Liver (tissue), 9 donors: ENCODE measurements around the gene PGM5. TPM values are rescaled to one million over a fixed set of nuclear protein-coding genes. Genes with fewer than 3 reads are reported as not detected.

Source experiments
- DNase-seq: peaks from one replicate; pipeline ENCODE4 v3.0.0-alpha.2; 2017; ENCODE audit warnings: low spot score
- H3K27ac ChIP-seq, 2 donors: one replicate each; pipeline ENCODE4 v1.7.0; 2013; ENCODE audit warnings: inconsistent platforms in 2 of 2, low read length in 2 of 2, control low read depth in 1 of 2, low read depth in 1 of 2, mild to moderate bottlenecking in 1 of 2
- H3K27me3 ChIP-seq, 4 donors: one replicate each; pipeline versions ENCODE4 v1.6.1 to v1.7.0; 2013; ENCODE audit warnings: low read length in 3 of 4, inconsistent platforms in 1 of 4, mild to moderate bottlenecking in 1 of 4, moderate library complexity in 1 of 4; ENCODE audit not compliant: control insufficient read depth in 4 of 4, insufficient read depth in 4 of 4
- H3K36me3 ChIP-seq, 4 donors: one replicate each; pipeline versions ENCODE4 v1.6.1 to v1.7.0; 2013; ENCODE audit warnings: low read length in 3 of 4, mild to moderate bottlenecking in 3 of 4, low read depth in 1 of 4, moderate library complexity in 1 of 4; ENCODE audit not compliant: control insufficient read depth in 4 of 4, insufficient read depth in 3 of 4
- H3K4me1 ChIP-seq, 4 donors: one replicate each; pipeline versions ENCODE4 v1.6.1 to v1.7.0; 2013; ENCODE audit warnings: low read length in 3 of 4, mild to moderate bottlenecking in 3 of 4, moderate library complexity in 1 of 4; ENCODE audit not compliant: control insufficient read depth in 4 of 4, insufficient read depth in 4 of 4
- H3K4me3 ChIP-seq, 3 donors: one replicate each; pipeline versions ENCODE4 v1.6.1 to v1.7.0; 2013; ENCODE audit warnings: low read length in 3 of 3, control low read depth in 1 of 3, low read depth in 1 of 3, mild to moderate bottlenecking in 1 of 3
- H3K9ac ChIP-seq, 2 donors: one replicate each; pipeline ENCODE4 v1.7.0; 2013; ENCODE audit warnings: low read length in 2 of 2, mild to moderate bottlenecking in 2 of 2, moderate library complexity in 2 of 2, control low read depth in 1 of 2, low read depth in 1 of 2
- H3K9me3 ChIP-seq, 4 donors: one replicate each; pipeline versions ENCODE4 v1.6.1 to v1.7.0; 2013; ENCODE audit warnings: low read length in 3 of 4; ENCODE audit not compliant: control insufficient read depth in 4 of 4
- CTCF ChIP-seq: fragments of 150-350 bp; IDR thresholded peaks from 2 replicates; pipeline ENCODE4 v1.5.1; 2017; ENCODE audit warnings: improper control_type of control experiment, low read depth, low read length; ENCODE audit not compliant: missing input control
- FOXA1 ChIP-seq: IDR thresholded peaks from 2 replicates; pipeline ENCODE4 v1.6.1; 2016; ENCODE audit warnings: antibody characterized with exemption
- FOXA2 ChIP-seq: IDR thresholded peaks from 2 replicates; pipeline ENCODE4 v1.6.1; 2016; ENCODE audit warnings: antibody characterized with exemption
- GABPA ChIP-seq, 2 donors: IDR thresholded peaks in 1 of 2; conservative IDR thresholded peaks in 1 of 2; 2 replicates each; pipeline ENCODE4 v1.6.1; 2016; ENCODE audit warnings: antibody characterized with exemption in 2 of 2, mild to moderate bottlenecking in 1 of 2, moderate library complexity in 1 of 2
- HNF4A ChIP-seq, 2 donors: conservative IDR thresholded peaks; 2 replicates each; pipeline ENCODE4 v1.6.1; 2016; ENCODE audit warnings: antibody characterized with exemption in 2 of 2, mild to moderate bottlenecking in 2 of 2
- HNF4G ChIP-seq: IDR thresholded peaks from 2 replicates; pipeline ENCODE4 v1.6.1; 2016; ENCODE audit warnings: antibody characterized with exemption
- MAX ChIP-seq: IDR thresholded peaks from 2 replicates; pipeline ENCODE4 v1.6.1; 2016; ENCODE audit warnings: antibody characterized with exemption
- NR2F2 ChIP-seq: IDR thresholded peaks from 2 replicates; pipeline ENCODE4 v1.6.1; 2016; ENCODE audit warnings: antibody characterized with exemption
- RAD21 ChIP-seq, 2 donors: IDR thresholded peaks; 2 replicates each; pipeline ENCODE4 v1.6.1; 2016; ENCODE audit warnings: antibody characterized with exemption in 2 of 2, mild to moderate bottlenecking in 2 of 2
- RXRA ChIP-seq, 2 donors: IDR thresholded peaks; 2 replicates each; pipeline ENCODE4 v1.6.1; 2017 to 2018; ENCODE audit warnings: antibody characterized with exemption in 2 of 2, mild to moderate bottlenecking in 1 of 2
- SP1 ChIP-seq: IDR thresholded peaks from 2 replicates; pipeline ENCODE4 v1.6.1; 2018; ENCODE audit warnings: antibody characterized with exemption, mild to moderate bottlenecking
- YY1 ChIP-seq: IDR thresholded peaks from 2 replicates; pipeline ENCODE4 v1.6.1; 2016; ENCODE audit warnings: antibody characterized with exemption, mild to moderate bottlenecking
- ZBTB33 ChIP-seq: IDR thresholded peaks from 2 replicates; pipeline ENCODE4 v1.6.1; 2016; ENCODE audit warnings: antibody characterized with exemption
- WGBS: extraction: QIAGEN DNeasy Blood & Tissue Kit; methylation state at CpG from one replicate; pipeline ENCODE4 v1.1.7; 2013; 5-methylcytosine and 5-hydroxymethylcytosine counted together
- polyA plus RNA-seq, 2 donors: library from polyadenylated mRNA; stranded (reverse) in 1 of 2; unstranded in 1 of 2; fragments of 200-250 nt in 1 of 2; fragments of >200 nt in 1 of 2; fragmentation: Nextera tagmentation in 1 of 2; extraction: Ambion mirVana in 1 of 2; gene quantifications; one replicate each; pipeline versions ENCODE4 v1.2.1 to v1.2.3, GENCODE V29; 2013 to 2015
- total RNA-seq, 2 donors: library from RNA; depleted of rRNA; stranded (reverse); fragments of >200 nt; gene quantifications; one replicate each; pipeline ENCODE4 v1.2.3, GENCODE V29; 2014
- TF ChIP-seq, protein P1 (sequence below): IDR thresholded peaks from 2 replicates; pipeline ENCODE4 v1.6.1; 2016; ENCODE audit warnings: antibody characterized with exemption, mild to moderate bottlenecking
- donor health status: healthy.
- donor health status: healthy.
- donor health status: healthy.
- donor health status: healthy.
- donor health status: healthy.

PGM5 gene
- total and polyA plus RNA-seq, 4 donors = 0.63 to 8.5 (median 2.2) TPM

GRCh38 chr9:68416936-68417564 is 60.6 kb downstream of the PGM5 start:
- H3K4me3 ChIP-seq = no peak overlapping the region
- peaks cover 0 to 4% (median 0%) of the 10 kb centered on the region in 4 donors for H3K27me3 ChIP-seq
- 55% methylated on average over 8 of the region's 8 CpGs for WGBS
- no peaks in the 10 kb centered on the region for H3K4me1 ChIP-seq
- no peak for DNase-seq
- H3K27ac ChIP-seq = no peak overlapping the region
- no peaks in the 10 kb centered on the region for H3K9me3 ChIP-seq
- no peak overlapping the region for H3K9ac ChIP-seq
- no peaks in the 10 kb centered on the region for H3K36me3 ChIP-seq
- TF ChIP-seq RAD21 (IDR thresholded peaks at IDR 0.05) = no peak
- no peak for TF ChIP-seq NR2F2
- TF ChIP-seq CTCF = no peak

DNA sequence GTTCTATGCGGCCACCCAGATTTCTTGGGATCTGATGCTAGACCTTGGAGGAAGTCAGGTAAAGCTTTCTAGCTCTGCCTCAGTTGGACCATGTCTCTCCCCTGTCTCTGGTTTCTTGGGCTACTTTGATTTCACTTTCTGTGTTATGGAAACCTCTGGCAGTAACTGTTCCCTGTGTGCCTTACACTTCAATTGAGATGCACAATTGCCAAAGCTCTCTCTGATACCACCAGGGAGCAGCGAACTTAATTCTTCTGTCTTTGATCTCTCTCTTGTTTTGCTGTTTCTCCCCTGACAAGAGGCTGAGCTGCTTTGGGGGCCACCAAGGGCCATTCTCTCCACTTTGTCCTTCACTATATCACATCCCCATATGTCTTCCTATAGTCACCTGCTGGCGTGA is 61.4 kb downstream of the PGM5 start:
- 87% methylated on average over 3 of the region's 3 CpGs for WGBS
- H3K4me3 ChIP-seq = no peak overlapping the region
- peaks cover 0 to 4% (median 0%) of the 10 kb centered on the region in 4 donors for H3K27me3 ChIP-seq
- no peaks in the 10 kb centered on the region for H3K9me3 ChIP-seq
- H3K9ac ChIP-seq = no peak overlapping the region
- H3K27ac ChIP-seq = no peak overlapping the region
- no peaks in the 10 kb centered on the region for H3K36me3 ChIP-seq
- no peak for TF ChIP-seq GABPA (IDR thresholded peaks at IDR 0.05 in 1 of 2, conservative IDR thresholded peaks at IDR 0.05 in 1 of 2)
- TF ChIP-seq CTCF = no peak
- TF ChIP-seq HNF4G = no peak
- no peak for TF ChIP-seq MAX
- no peak for TF ChIP-seq RAD21 (IDR thresholded peaks at IDR 0.05)
- no peak for TF ChIP-seq FOXA2
- TF ChIP-seq ZBTB33 = no peak
- TF ChIP-seq NR2F2 = no peak
- TF ChIP-seq SP1 = no peak
- TF ChIP-seq, protein P1, sequence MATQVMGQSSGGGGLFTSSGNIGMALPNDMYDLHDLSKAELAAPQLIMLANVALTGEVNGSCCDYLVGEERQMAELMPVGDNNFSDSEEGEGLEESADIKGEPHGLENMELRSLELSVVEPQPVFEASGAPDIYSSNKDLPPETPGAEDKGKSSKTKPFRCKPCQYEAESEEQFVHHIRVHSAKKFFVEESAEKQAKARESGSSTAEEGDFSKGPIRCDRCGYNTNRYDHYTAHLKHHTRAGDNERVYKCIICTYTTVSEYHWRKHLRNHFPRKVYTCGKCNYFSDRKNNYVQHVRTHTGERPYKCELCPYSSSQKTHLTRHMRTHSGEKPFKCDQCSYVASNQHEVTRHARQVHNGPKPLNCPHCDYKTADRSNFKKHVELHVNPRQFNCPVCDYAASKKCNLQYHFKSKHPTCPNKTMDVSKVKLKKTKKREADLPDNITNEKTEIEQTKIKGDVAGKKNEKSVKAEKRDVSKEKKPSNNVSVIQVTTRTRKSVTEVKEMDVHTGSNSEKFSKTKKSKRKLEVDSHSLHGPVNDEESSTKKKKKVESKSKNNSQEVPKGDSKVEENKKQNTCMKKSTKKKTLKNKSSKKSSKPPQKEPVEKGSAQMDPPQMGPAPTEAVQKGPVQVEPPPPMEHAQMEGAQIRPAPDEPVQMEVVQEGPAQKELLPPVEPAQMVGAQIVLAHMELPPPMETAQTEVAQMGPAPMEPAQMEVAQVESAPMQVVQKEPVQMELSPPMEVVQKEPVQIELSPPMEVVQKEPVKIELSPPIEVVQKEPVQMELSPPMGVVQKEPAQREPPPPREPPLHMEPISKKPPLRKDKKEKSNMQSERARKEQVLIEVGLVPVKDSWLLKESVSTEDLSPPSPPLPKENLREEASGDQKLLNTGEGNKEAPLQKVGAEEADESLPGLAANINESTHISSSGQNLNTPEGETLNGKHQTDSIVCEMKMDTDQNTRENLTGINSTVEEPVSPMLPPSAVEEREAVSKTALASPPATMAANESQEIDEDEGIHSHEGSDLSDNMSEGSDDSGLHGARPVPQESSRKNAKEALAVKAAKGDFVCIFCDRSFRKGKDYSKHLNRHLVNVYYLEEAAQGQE = no peak
- TF ChIP-seq HNF4A (conservative IDR thresholded peaks at IDR 0.05) = no peak
- TF ChIP-seq RXRA (IDR thresholded peaks at IDR 0.05) = no peak
- no peak for TF ChIP-seq FOXA1
- TF ChIP-seq YY1 = no peak
- no peaks in the 10 kb centered on the region for H3K4me1 ChIP-seq
- no peak for DNase-seq
